ENCODE measurements around the gene CAPN9. TPM values are rescaled to one million over a fixed set of nuclear protein-coding genes. Genes with fewer than 3 reads are reported as not detected.
"Not testable (repeated sequence)": the region's sequence is repeated elsewhere in the genome, so short reads cannot be mapped to it uniquely, and the experiment has no call there.

The CAPN9 gene
- total and polyA plus RNA-seq, 9 donors, result 0.34 to 1.5 (median 0.67) TPM

DNA sequence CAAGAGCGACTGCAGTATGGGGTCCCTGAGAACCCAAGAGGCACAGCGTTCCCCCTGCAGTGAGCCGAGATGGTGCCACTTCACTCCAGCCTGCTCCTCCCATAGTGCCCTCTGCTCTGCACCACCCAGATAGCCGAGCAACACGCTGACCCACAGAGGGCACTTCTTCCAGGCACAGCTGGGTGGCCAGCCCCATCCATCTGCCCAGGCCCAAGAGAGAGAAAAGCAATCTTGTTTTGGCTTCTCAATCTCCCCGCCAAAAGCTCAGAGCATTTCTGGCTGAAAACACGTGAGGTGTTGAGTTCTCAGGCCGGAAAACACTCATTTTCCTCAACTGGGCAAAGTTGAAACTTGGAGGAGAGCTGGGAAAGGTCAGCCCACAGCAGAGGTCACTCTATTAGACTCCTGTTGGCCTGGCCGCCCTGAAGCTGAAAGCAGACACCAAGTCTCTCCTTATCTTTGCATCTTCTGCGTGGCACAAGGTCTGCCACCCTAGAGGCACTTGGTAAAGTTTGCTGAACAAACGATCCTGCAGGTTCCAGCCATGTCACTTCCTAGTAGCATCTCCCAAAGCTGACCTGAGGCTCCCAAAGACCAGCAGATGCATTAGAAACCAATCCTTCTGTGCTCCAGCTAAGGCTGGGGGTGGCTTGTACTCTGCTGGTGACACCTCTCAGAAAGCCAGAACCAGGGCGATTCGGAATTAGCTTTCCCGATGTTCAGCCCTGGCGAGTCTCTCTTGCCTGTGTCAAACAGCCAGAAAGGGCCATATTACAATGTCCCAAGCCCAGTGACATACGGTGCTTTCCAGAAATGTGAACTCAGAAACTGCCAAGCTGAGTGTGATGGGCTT is 10.9 kb downstream of the CAPN9 start:
- WGBS (ENCODE audit: insufficient coverage), result 76% methylated on average over 14 of the region's 16 CpGs
- Histone ChIP-seq H3K27ac (ENCODE audit: low read length) (peak overlapping the region; percentile 90), H3K27me3 (ENCODE audit: control insufficient read depth, insufficient read depth, low read length) (no peaks in the 10 kb centered on the region), H3K36me3 (ENCODE audit: control insufficient read depth, insufficient read depth, low read length) (no peaks in the 10 kb centered on the region), H3K4me3 (ENCODE audit: low read length) (no peak overlapping the region), H3K4me1 (ENCODE audit: control insufficient read depth, insufficient read depth, low read length) (peaks cover 53% of the 10 kb centered on the region), H3K9me3 (replicated peaks; ENCODE audit: control insufficient read depth, low read depth, low read length) (no peaks in the 10 kb centered on the region)
- DNase-seq, result no peak

- 16% methylated on average over 2 of the region's 8 CpGs for WGBS (ENCODE audit: insufficient coverage)
- no peaks in the 10 kb centered on the region for H3K9me3 ChIP-seq (replicated peaks; ENCODE audit: control insufficient read depth, low read depth, low read length)
- peak; percentile 91 for DNase-seq
- H3K27me3 ChIP-seq (ENCODE audit: control insufficient read depth, insufficient read depth, low read length), result no peaks in the 10 kb centered on the region
- H3K36me3 ChIP-seq (ENCODE audit: control insufficient read depth, insufficient read depth, low read length), result no peaks in the 10 kb centered on the region
- H3K27ac ChIP-seq (ENCODE audit: low read length), result peak overlapping the region; percentile 90
- H3K4me3 ChIP-seq (ENCODE audit: low read length), result no peak overlapping the region
- H3K4me1 ChIP-seq (ENCODE audit: control insufficient read depth, insufficient read depth, low read length), result peaks cover 46% of the 10 kb centered on the region
Observed at GRCh38 chr1:230758709-230759368, 11.7 kb downstream of the CAPN9 start.

GRCh38 chr1:230759369-230760065 is 12.3 kb downstream of the CAPN9 start:
- no peaks in the 10 kb centered on the region for H3K36me3 ChIP-seq (ENCODE audit: control insufficient read depth, insufficient read depth, low read length)
- H3K4me1 ChIP-seq (ENCODE audit: control insufficient read depth, insufficient read depth, low read length), result peaks cover 43% of the 10 kb centered on the region
- 7% methylated on average over 2 of the region's 7 CpGs for WGBS (ENCODE audit: insufficient coverage)
- peak overlapping the region; percentile 90 for H3K27ac ChIP-seq (ENCODE audit: low read length)
- DNase-seq, result no peak
- no peaks in the 10 kb centered on the region for H3K27me3 ChIP-seq (ENCODE audit: control insufficient read depth, insufficient read depth, low read length)
- H3K9me3 ChIP-seq (replicated peaks; ENCODE audit: control insufficient read depth, low read depth, low read length), result no peaks in the 10 kb centered on the region
- H3K4me3 ChIP-seq (ENCODE audit: low read length), result no peak overlapping the region

DNA sequence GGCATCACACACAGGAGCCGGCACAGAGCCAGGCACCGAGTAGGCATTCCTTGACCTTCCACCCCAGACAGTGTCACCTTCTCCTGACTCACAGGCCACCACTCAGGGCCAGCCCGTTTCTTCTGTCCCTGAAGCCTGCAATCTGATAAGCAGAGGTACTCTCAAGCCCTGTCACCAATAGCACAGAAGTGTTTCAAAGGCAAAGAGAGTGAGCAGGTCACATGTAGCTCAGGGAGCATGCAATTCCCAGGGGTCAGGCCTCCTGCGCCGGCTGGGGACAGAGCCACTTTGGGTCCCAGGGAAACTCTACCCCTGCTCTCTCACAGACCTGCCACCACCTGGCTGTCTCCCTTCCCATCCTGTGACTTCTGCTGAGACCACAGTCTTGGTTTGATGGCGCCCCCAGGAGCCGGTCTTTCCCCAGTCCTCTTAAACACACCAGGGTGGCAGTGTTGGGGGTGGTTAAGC is 13.2 kb downstream of the CAPN9 start:
- H3K4me3 ChIP-seq (ENCODE audit: low read length), result no peak overlapping the region
- no peaks in the 10 kb centered on the region for H3K27me3 ChIP-seq (ENCODE audit: control insufficient read depth, insufficient read depth, low read length)
- no peaks in the 10 kb centered on the region for H3K36me3 ChIP-seq (ENCODE audit: control insufficient read depth, insufficient read depth, low read length)
- peak overlapping the region; percentile 45 for H3K27ac ChIP-seq (ENCODE audit: low read length)
- peaks cover 36% of the 10 kb centered on the region for H3K4me1 ChIP-seq (ENCODE audit: control insufficient read depth, insufficient read depth, low read length)
- WGBS (ENCODE audit: insufficient coverage), result 44% methylated on average over 5 of the region's 7 CpGs
- H3K9me3 ChIP-seq (replicated peaks; ENCODE audit: control insufficient read depth, low read depth, low read length), result no peaks in the 10 kb centered on the region
- DNase-seq, result no peak

DNA sequence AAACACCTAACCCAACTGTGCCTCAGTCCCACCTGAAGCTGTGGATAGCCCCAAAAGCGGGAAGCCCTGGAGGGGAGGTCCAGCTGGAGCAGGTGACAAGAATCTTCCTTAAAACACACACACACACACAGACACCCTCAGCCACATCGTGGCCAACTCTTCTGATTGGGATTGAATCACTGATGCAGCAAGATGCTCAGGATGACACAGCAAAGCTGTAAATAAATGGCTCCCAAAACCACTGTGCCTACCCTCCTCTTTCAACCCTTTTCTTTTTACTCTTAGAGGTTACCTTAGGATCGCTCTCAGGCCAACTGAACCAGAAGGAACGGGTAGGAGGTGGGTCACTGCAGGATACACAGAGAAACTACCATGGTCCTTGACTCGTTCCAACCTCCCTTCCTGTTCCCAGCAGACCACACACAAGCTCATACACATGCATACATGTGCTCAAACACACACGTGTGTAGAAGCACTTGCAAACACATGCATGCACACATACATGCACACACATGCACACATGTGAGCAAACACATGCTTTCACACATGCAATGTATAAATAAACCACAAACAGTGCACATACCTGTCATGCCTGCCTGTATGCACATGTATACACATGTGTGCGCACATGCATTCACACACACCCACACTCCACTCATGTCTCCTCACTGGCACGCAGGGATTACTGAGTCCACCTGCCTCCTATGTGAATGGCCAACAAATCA is 14.4 kb downstream of the CAPN9 start:
- no peak overlapping the region for H3K27ac ChIP-seq (ENCODE audit: low read length)

DNA sequence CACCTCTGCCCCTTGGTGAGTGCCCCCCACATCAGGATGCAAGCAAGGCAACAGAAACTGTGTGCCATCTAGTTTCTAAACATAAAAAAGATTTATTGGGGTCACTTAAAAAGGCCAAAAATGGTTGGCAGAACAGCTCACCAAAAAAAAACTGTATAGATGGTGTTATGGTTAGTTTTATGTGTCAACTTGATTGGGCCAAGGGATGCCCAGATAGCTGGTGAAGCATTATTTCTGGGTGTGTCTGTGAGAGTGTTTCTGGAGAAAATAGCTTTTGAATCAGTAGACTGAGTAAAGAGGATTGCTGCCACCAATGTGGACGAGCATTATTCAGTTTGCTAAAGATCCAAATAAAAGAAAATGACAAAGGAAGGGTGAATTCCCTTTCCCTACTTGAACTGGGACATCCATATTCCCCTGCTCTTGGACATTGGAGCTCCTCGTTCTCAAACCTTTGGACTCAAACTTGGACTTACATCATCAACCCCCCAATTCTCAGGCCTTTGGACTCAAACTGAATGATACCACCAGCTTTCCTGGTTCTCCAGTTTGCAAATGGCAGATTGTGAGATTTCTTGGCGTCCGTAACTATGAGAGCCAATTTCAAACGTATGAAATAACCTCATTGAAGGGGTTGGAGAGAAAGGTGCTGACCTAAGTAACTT is 16.9 kb downstream of the CAPN9 start:
- 100% methylated on average over 1 of the region's 5 CpGs for WGBS (ENCODE audit: insufficient coverage)
- H3K27me3 ChIP-seq (ENCODE audit: control insufficient read depth, insufficient read depth, low read length), result no peaks in the 10 kb centered on the region

More for the DNA sequence above, 14.4 kb downstream of the CAPN9 start:
- Histone ChIP-seq H3K36me3 (ENCODE audit: control insufficient read depth, insufficient read depth, low read length) (no peaks in the 10 kb centered on the region), H3K4me1 (ENCODE audit: control insufficient read depth, insufficient read depth, low read length) (peaks cover 36% of the 10 kb centered on the region), H3K4me3 (ENCODE audit: low read length) (no peak overlapping the region), H3K27me3 (ENCODE audit: control insufficient read depth, insufficient read depth, low read length) (no peaks in the 10 kb centered on the region), H3K9me3 (replicated peaks; ENCODE audit: control insufficient read depth, low read depth, low read length) (no peaks in the 10 kb centered on the region)
- DNase-seq, result no peak
- WGBS (ENCODE audit: insufficient coverage), result 78% methylated on average over 6 of the region's 8 CpGs

DNA sequence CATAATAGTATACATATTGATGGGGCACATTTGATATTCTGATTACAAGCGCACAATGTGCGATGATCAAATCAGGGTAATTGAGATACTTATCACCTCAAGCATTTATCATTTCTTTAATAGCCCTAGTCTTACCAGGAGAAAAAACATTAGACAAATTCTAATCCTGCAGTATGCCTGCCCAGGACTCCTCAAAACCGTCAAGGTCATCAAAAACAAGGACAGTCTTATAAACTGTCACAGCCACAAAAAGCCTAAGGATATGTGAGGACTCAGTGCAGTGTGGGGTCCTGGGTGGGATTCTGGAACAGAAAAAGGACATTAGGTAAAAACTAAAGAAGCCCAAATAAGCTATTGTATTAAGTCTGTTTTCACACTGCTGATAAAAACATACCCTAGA is 19.1 kb downstream of the CAPN9 start:
- Histone ChIP-seq H3K4me1 (ENCODE audit: control insufficient read depth, insufficient read depth, low read length) (no peaks in the 10 kb centered on the region), H3K27ac (ENCODE audit: low read length) (no peak overlapping the region), H3K36me3 (ENCODE audit: control insufficient read depth, insufficient read depth, low read length) (no peaks in the 10 kb centered on the region), H3K27me3 (ENCODE audit: control insufficient read depth, insufficient read depth, low read length) (no peaks in the 10 kb centered on the region), H3K4me3 (ENCODE audit: low read length) (no peak overlapping the region), H3K9me3 (replicated peaks; ENCODE audit: control insufficient read depth, low read depth, low read length) (no peaks in the 10 kb centered on the region)
- no peak for DNase-seq
- no CpG with 5 or more reads among the region's 3 CpGs for WGBS (ENCODE audit: insufficient coverage)

More for the DNA sequence above, 16.9 kb downstream of the CAPN9 start:
- Histone ChIP-seq H3K36me3 (ENCODE audit: control insufficient read depth, insufficient read depth, low read length) (no peaks in the 10 kb centered on the region), H3K4me3 (ENCODE audit: low read length) (no peak overlapping the region), H3K9me3 (replicated peaks; ENCODE audit: control insufficient read depth, low read depth, low read length) (no peaks in the 10 kb centered on the region), H3K27ac (ENCODE audit: low read length) (no peak overlapping the region), H3K4me1 (ENCODE audit: control insufficient read depth, insufficient read depth, low read length) (peaks cover 21% of the 10 kb centered on the region)
- DNase-seq, result no peak

DNA sequence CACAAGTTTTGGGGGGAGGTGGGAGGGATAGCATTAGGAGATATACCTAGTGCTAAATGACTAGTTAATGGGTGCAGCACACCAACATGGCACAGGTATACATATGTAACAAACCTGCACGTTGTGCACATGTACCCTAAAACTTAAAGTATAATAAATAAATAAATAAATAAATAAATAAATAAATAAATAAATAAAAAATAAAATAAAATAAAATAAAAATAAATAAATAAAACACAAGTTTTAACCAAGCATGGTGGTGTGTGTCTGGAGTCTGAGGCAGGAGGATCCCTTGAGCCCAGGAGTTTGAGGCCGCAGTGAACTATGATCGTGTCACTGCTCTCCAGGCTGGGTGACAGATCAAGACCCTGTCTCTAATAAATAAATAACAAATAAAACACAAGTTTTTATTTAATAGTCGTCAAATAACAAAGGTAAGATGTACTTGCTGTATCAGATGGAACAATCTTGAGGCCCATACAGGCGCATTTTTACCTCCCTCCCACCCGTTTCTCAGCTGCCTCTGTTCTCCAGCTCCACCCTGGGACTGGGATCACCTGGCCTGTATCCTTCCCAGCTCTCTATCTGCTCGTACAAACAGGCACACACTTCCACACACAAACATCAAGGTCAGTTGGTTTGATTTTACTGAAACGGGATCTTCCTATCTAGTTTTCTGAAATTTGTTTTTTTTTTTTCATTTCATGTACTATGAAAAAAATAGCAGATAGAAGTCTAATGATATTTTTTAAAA is 20.8 kb downstream of the CAPN9 start:
- H3K9me3 ChIP-seq (replicated peaks; ENCODE audit: control insufficient read depth, low read depth, low read length); H3K27ac ChIP-seq (ENCODE audit: low read length); H3K4me3 ChIP-seq (ENCODE audit: low read length); H3K36me3 ChIP-seq (ENCODE audit: control insufficient read depth, insufficient read depth, low read length); H3K4me1 ChIP-seq (ENCODE audit: control insufficient read depth, insufficient read depth, low read length); DNase-seq; H3K27me3 ChIP-seq (ENCODE audit: control insufficient read depth, insufficient read depth, low read length): not testable (repeated sequence)
- WGBS (ENCODE audit: insufficient coverage), result no CpG with 5 or more reads among the region's 8 CpGs

All from muscle of leg (tissue), 11 donors.